Left forelimb (tissue), 1 donor: Measurements from ENCODE around the gene CPEB4.
A peak's percentile ranks its signal among the peaks of the same experiment; 100 is the strongest.

Experiments
- DNase-seq: peaks from one replicate; pipeline ENCODE4 v3.0.0-alpha.2; 2018; ENCODE audit warnings: low spot score

CPEB4 gene

GRCh38 chr5:173944511-173944910 lies 56.4 kb downstream of the CPEB4 start:
- no peak for DNase-seq

GRCh38 chr5:173945160-173945559 lies 57.0 kb downstream of the CPEB4 start:
- no peak for DNase-seq

GRCh38 chr5:173946323-173946722 lies 58.2 kb downstream of the CPEB4 start:
- no peak for DNase-seq

GRCh38 chr5:173950829-173951228 lies 62.7 kb downstream of the CPEB4 start:
- no peak for DNase-seq

- DNase-seq, result no peak
Measured at GRCh38 chr5:173953528-173954090, 65.5 kb downstream of the CPEB4 start.

- DNase-seq, result no peak
Measured at GRCh38 chr5:173954671-173955521, 66.7 kb downstream of the CPEB4 start.

GRCh38 chr5:173960986-173961385 lies 72.8 kb downstream of the CPEB4 start:
- no peak for DNase-seq

GRCh38 chr5:173961418-173961817 lies 73.3 kb downstream of the CPEB4 start:
- DNase-seq, result no peak

- DNase-seq, result no peak
Measured at GRCh38 chr5:173962436-173962972, 74.4 kb downstream of the CPEB4 start.

- no peak for DNase-seq
Measured at GRCh38 chr5:173963182-173963838, 75.2 kb downstream of the CPEB4 start.

GRCh38 chr5:173963867-173964441 lies 75.8 kb downstream of the CPEB4 start:
- DNase-seq, result no peak

GRCh38 chr5:173964506-173964905 lies 76.4 kb downstream of the CPEB4 start:
- no peak for DNase-seq

- DNase-seq, result no peak
Measured at GRCh38 chr5:173967241-173967640, 79.1 kb downstream of the CPEB4 start.

GRCh38 chr5:173968154-173968797 lies 80.1 kb downstream of the CPEB4 start:
- DNase-seq, result no peak

GRCh38 chr5:173969167-173970049 lies 81.3 kb downstream of the CPEB4 start:
- no peak for DNase-seq

- no peak for DNase-seq
Measured at GRCh38 chr5:173970878-173971650, 82.9 kb downstream of the CPEB4 start.

GRCh38 chr5:173971681-173972345 lies 83.7 kb downstream of the CPEB4 start:
- DNase-seq, result no peak

GRCh38 chr5:173972607-173972924 lies 84.4 kb downstream of the CPEB4 start:
- no peak for DNase-seq

GRCh38 chr5:173972925-173973615 lies 84.9 kb downstream of the CPEB4 start:
- peak; percentile 86 for DNase-seq
